ENCODE results near the gene OAT.

OAT gene

DNA sequence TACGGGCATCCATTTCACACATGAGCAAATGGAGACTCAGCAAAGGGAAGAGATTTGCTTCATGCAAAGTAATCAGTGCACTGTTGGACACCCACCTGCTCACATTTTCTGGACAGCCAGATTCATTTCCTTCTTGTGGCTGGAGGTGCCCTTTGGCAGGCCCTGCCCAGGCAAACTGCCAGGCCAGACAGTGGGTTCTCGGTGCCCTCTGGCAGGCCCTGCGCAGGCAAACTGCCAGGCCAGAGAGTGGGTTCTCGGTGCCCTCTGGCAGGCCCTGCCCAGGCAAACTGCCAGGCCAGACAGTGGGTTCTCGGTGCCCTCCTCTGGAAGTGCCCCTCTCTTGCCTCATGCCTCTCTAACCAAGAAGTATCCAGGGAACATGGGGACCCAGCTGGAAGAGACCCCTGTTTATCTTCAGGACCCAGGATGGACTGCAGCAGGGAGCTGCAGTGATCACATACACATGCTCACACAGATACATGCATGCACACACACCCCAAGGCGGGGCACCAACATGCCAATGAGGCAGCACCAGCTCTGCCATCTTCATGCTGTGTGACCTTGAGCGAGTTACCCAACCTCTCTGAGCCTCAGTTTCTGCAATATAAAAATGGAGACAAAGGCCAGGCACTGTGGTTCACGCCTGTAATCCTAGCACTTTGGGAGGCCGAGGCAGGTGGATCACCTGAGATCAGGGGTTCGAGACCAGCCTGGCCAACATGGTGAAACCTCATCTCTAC, 67.1 kb downstream of the OAT start:
- H3K9me3 ChIP-seq (ENCODE audit: control insufficient read depth, insufficient read depth, low read depth, low read length): no peaks in the 10 kb centered on the region
- no peak overlapping the region for H3K9ac ChIP-seq (ENCODE audit: low read length)
- H3K27ac ChIP-seq (ENCODE audit: low read depth, low read length): no peak overlapping the region
- H3K4me3 ChIP-seq (ENCODE audit: low read depth, low read length): no peak overlapping the region
- no peaks in the 10 kb centered on the region for H3K36me3 ChIP-seq (ENCODE audit: control insufficient read depth, insufficient read depth, low read length)
- no peaks in the 10 kb centered on the region for H3K27me3 ChIP-seq (ENCODE audit: control insufficient read depth, insufficient read depth, low read length)
- H3K4me1 ChIP-seq (ENCODE audit: control insufficient read depth, insufficient read depth, low read length): peaks cover 10% of the 10 kb centered on the region; the same call in 1 of the 2 replicates

GRCh38 chr10:124350806-124351205, 67.9 kb downstream of the OAT start:
- no peaks in the 10 kb centered on the region for H3K27me3 ChIP-seq (ENCODE audit: control insufficient read depth, insufficient read depth, low read length)
- H3K9ac ChIP-seq (ENCODE audit: low read length): no peak overlapping the region
- H3K9me3 ChIP-seq (ENCODE audit: control insufficient read depth, insufficient read depth, low read depth, low read length): no peaks in the 10 kb centered on the region
- no peak overlapping the region for H3K27ac ChIP-seq (ENCODE audit: low read depth, low read length)
- H3K36me3 ChIP-seq (ENCODE audit: control insufficient read depth, insufficient read depth, low read length): no peaks in the 10 kb centered on the region
- no peak overlapping the region for H3K4me3 ChIP-seq (ENCODE audit: low read depth, low read length)
- H3K4me1 ChIP-seq (ENCODE audit: control insufficient read depth, insufficient read depth, low read length): peaks cover 10% of the 10 kb centered on the region; the same call in 1 of the 2 replicates

GRCh38 chr10:124349996-124350280, 68.8 kb downstream of the OAT start:
- H3K27me3 ChIP-seq (ENCODE audit: control insufficient read depth, insufficient read depth, low read length): no peaks in the 10 kb centered on the region
- H3K27ac ChIP-seq (ENCODE audit: low read depth, low read length): no peak overlapping the region
- H3K4me1 ChIP-seq (ENCODE audit: control insufficient read depth, insufficient read depth, low read length): peaks cover 7% of the 10 kb centered on the region; the same call in 1 of the 2 replicates
- H3K9ac ChIP-seq (ENCODE audit: low read length): no peak overlapping the region
- H3K9me3 ChIP-seq (ENCODE audit: control insufficient read depth, insufficient read depth, low read depth, low read length): no peaks in the 10 kb centered on the region
- no peak overlapping the region for H3K4me3 ChIP-seq (ENCODE audit: low read depth, low read length)
- no peaks in the 10 kb centered on the region for H3K36me3 ChIP-seq (ENCODE audit: control insufficient read depth, insufficient read depth, low read length)

DNA sequence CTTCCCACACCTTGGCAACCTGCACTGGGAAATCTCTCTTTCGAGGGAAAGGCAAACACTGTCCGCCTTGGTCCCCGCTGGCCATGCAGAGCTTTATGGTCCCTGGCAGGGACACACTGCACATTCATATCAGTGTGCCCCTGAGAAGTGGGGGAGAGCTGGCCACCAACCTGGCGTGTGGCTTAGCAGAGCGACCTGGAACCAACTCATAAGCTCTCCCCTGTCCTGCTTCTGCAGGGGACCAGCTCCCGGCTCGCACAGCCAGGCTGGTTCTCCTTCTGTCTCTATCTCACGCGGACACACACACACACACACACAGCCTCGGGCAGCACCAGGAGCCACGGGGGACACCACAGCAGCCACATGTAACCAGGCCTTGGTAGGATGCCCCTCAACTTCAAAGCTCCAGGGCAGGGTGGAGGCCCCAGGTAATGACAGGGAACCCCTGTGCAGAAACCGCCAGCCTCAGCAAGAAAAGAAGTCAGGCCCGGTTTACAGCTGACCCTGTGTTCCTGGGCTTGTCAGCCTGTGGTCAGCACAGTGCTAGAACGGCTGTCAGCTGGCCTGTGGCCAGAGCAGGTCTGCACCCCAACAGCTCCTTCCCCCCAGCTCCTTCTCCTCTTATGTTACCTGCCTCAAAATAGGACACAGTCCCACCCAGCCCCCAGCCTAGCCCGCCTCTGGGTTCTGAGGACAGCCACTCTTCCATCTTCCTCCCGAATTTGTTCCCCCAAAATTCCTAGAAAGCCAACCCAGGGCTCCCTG, 69.3 kb downstream of the OAT start:
- Histone ChIP-seq H3K36me3 (ENCODE audit: control insufficient read depth, insufficient read depth, low read length) (no peaks in the 10 kb centered on the region), H3K4me3 (ENCODE audit: low read depth, low read length) (no peak overlapping the region), H3K9ac (ENCODE audit: low read length) (no peak overlapping the region), H3K4me1 (ENCODE audit: control insufficient read depth, insufficient read depth, low read length) (peaks cover 4% of the 10 kb centered on the region; the same call in 1 of the 2 replicates), H3K27ac (ENCODE audit: low read depth, low read length) (no peak overlapping the region), H3K27me3 (ENCODE audit: control insufficient read depth, insufficient read depth, low read length) (no peaks in the 10 kb centered on the region), H3K9me3 (ENCODE audit: control insufficient read depth, insufficient read depth, low read depth, low read length) (no peaks in the 10 kb centered on the region)

DNA sequence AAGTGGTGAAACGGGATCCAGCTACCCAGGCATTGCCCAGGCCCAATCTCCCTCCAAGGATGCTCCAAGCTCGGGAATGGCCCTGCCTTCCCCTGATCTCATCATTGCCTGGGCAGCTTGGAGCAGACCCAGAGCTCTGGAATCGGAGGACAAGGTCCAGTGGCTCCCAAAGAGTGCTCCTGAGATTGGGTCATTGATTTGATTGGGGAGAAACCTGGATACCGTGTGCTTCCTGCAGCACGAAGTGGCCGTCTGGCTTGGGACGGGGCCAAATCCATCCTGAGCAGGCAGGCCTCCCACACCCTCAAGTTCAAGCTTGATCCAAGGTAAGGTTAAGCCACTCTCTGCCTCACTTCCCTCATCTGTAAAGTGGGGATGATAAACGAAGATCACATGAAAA, 69.9 kb downstream of the OAT start:
- no peaks in the 10 kb centered on the region for H3K27me3 ChIP-seq (ENCODE audit: control insufficient read depth, insufficient read depth, low read length)
- no peaks in the 10 kb centered on the region for H3K4me1 ChIP-seq (ENCODE audit: control insufficient read depth, insufficient read depth, low read length)
- no peak overlapping the region for H3K4me3 ChIP-seq (ENCODE audit: low read depth, low read length)
- H3K9me3 ChIP-seq (ENCODE audit: control insufficient read depth, insufficient read depth, low read depth, low read length): no peaks in the 10 kb centered on the region
- H3K9ac ChIP-seq (ENCODE audit: low read length): no peak overlapping the region
- no peak overlapping the region for H3K27ac ChIP-seq (ENCODE audit: low read depth, low read length)
- no peaks in the 10 kb centered on the region for H3K36me3 ChIP-seq (ENCODE audit: control insufficient read depth, insufficient read depth, low read length)

- H3K36me3 ChIP-seq (ENCODE audit: control insufficient read depth, insufficient read depth, low read length): no peaks in the 10 kb centered on the region
- no peak overlapping the region for H3K27ac ChIP-seq (ENCODE audit: low read depth, low read length)
- no peaks in the 10 kb centered on the region for H3K4me1 ChIP-seq (ENCODE audit: control insufficient read depth, insufficient read depth, low read length)
- no peaks in the 10 kb centered on the region for H3K27me3 ChIP-seq (ENCODE audit: control insufficient read depth, insufficient read depth, low read length)
- H3K9me3 ChIP-seq (ENCODE audit: control insufficient read depth, insufficient read depth, low read depth, low read length): no peaks in the 10 kb centered on the region
- H3K9ac ChIP-seq (ENCODE audit: low read length): no peak overlapping the region
- no peak overlapping the region for H3K4me3 ChIP-seq (ENCODE audit: low read depth, low read length)
Observed at GRCh38 chr10:124347956-124348355, 70.8 kb downstream of the OAT start.
